Right lobe of liver (tissue), 6 donors: Measurements from ENCODE around the gene SLC8A1. TPM values are rescaled to one million over a fixed set of nuclear protein-coding genes. Genes with fewer than 3 reads are reported as not detected.

Experiments used
- ATAC-seq, 4 donors: fragments of 200-7000 bp; cut with Tn5 transposase; one replicate each; pipeline ENCODE4 v1.9.1; 2020; ENCODE audit warnings: mild to moderate bottlenecking in 4 of 4, moderate library complexity in 4 of 4
- DNase-seq, 3 donors: peaks; one replicate each; pipeline ENCODE4 v3.0.0-alpha.2; 2020
- H3K27ac ChIP-seq, 3 donors: fragments of 200-600 bp; one replicate each; pipeline ENCODE4 v1.8.0; 2022
- H3K27me3 ChIP-seq, 2 donors: fragments of 200-600 bp; one replicate each; pipeline ENCODE4 v1.8.0; 2022
- H3K36me3 ChIP-seq, 4 donors: fragments of 200-600 bp; sonication (generic) in 1 of 4; one replicate each; pipeline versions ENCODE4 v1.5.1 to v1.8.0; 2017 to 2022; ENCODE audit warnings: control low read depth in 1 of 4
- H3K4me1 ChIP-seq, 4 donors: fragments of 200-600 bp; sonication (generic) in 1 of 4; one replicate each; pipeline versions ENCODE4 v1.5.1 to v1.8.0; 2017 to 2022; ENCODE audit warnings: control low read depth in 1 of 4
- H3K4me3 ChIP-seq, 3 donors: fragments of 200-600 bp; one replicate each; pipeline ENCODE4 v1.8.0; 2022
- H3K9me3 ChIP-seq, 4 donors: fragments of 200-600 bp; sonication (generic) in 1 of 4; one replicate each; pipeline versions ENCODE4 v1.5.1 to v1.8.0; 2017 to 2022; ENCODE audit warnings: control low read depth in 1 of 4
- POLR2A ChIP-seq: fragments of 450-650 bp; IDR thresholded peaks from one replicate; pipeline ENCODE4 v1.6.1; 2017; ENCODE audit warnings: antibody characterized with exemption, mild to moderate bottlenecking
- WGBS: methylation state at CpG from one replicate; pipeline ENCODE4 v1.1.6; 2018; ENCODE audit warnings: low coverage, low lambda C conversion rate; ENCODE audit not compliant: insufficient coverage; ENCODE audit errors: missing lambda C conversion rate; 5-methylcytosine and 5-hydroxymethylcytosine counted together
- intact Hi-C, 2 donors: fragments of 100-400 bp; cut with DNase I; formaldehyde crosslinking; loops; one replicate each; pipeline versions ENCODE4 v1.11.2 to v1.14.1; 2022
- total RNA-seq, 6 experiments: library from RNA; depleted of rRNA in 2 of 6; stranded (reverse); fragments of >200 nt in 2 of 6; fragmentation: NEBNext Ultra II Directional in 3 of 6; extraction: Animal tissue kit (Norgen Biotek cat#: 25700) in 3 of 6; gene quantifications; one replicate each; pipeline versions ENCODE4 v1.1.0 to v1.2.4, GENCODE V29; 2016 to 2023
- TF ChIP-seq, protein P1 (sequence below), 4 donors: fragments of 200-600 bp in 3 of 4; fragments of 450-650 bp in 1 of 4; IDR thresholded peaks; one replicate each; pipeline versions ENCODE4 v1.5.1 to v1.8.0; 2016 to 2022; ENCODE audit warnings: antibody characterized with exemption in 4 of 4, mild to moderate bottlenecking in 2 of 4
- donor health status: DM: no; HTN: yes; CAD: no.
- donor health status: DM: no; HTN: no; CAD: no.
- donor health status: DM: no; HTN: no; CAD: no.
- donor health status: DM: no; HTN: yes; CAD: no.
- donor health status: DM: no; HTN: yes; CAD: no.

SLC8A1 gene
- total RNA-seq, 6 experiments from 2014 or later, result 3.3 to 12.1 (median 4.9) TPM

DNA sequence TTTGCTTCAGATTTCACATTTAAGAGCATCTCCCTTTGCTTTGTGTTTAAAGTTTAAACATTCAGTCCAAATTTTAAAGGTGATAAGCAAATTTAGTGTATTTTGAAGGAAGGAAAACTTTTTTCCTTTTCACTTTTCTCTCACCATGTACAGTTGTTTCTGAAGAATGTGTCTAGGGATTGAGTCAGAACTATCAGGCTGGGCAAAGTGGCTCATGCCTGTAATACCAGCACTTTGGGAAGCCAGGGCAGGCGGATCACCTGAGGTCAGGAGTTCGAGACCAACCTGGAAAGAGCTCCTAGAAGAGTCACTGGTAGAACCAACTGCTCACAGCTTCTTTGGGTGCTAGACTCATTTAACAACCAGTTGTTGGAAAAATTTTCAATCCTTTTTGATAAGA is 345.8 kb downstream of the SLC8A1 start:
- no peak for TF ChIP-seq POLR2A
- TF ChIP-seq, protein P1, sequence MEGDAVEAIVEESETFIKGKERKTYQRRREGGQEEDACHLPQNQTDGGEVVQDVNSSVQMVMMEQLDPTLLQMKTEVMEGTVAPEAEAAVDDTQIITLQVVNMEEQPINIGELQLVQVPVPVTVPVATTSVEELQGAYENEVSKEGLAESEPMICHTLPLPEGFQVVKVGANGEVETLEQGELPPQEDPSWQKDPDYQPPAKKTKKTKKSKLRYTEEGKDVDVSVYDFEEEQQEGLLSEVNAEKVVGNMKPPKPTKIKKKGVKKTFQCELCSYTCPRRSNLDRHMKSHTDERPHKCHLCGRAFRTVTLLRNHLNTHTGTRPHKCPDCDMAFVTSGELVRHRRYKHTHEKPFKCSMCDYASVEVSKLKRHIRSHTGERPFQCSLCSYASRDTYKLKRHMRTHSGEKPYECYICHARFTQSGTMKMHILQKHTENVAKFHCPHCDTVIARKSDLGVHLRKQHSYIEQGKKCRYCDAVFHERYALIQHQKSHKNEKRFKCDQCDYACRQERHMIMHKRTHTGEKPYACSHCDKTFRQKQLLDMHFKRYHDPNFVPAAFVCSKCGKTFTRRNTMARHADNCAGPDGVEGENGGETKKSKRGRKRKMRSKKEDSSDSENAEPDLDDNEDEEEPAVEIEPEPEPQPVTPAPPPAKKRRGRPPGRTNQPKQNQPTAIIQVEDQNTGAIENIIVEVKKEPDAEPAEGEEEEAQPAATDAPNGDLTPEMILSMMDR (IDR thresholded peaks at IDR 0.05), result no peak
- no peaks in the 10 kb centered on the region for H3K4me1 ChIP-seq
- no peak overlapping the region for H3K4me3 ChIP-seq
- H3K27ac ChIP-seq, result no peak overlapping the region
- WGBS, result 27% methylated on average over 2 of the region's 2 CpGs
- ATAC-seq (no peak), DNase-seq (no peak)
- no peaks in the 10 kb centered on the region for H3K9me3 ChIP-seq
- intact Hi-C loops, result no loop called here
- H3K36me3 ChIP-seq, result no peaks in the 10 kb centered on the region
- no peaks in the 10 kb centered on the region for H3K27me3 ChIP-seq

DNA sequence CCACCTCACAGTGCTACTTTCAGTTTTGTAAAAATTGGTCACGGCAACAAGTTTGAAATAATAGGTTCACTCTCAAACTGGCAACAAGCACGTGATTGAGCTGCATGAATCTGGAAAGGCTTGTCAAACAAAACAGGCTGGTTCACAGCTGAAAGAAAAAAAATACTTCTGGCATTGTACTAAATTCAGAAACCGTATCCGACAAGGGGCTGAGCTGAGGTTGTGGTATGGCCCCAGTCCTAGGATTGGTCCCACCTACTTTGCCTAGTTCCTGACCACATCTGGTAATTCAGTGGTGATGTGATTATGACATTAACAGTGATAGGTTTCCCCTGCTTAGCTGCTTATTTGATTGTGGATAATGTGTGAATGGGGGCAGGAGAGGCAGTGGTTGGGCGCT is 346.3 kb downstream of the SLC8A1 start:
- no peak overlapping the region for H3K4me3 ChIP-seq
- no peak for DNase-seq
- 54% methylated on average over 4 of the region's 5 CpGs for WGBS
- ATAC-seq, result no peak
- intact Hi-C loops, result no loop called here
- H3K27me3 ChIP-seq, result no peaks in the 10 kb centered on the region
- H3K36me3 ChIP-seq, result no peaks in the 10 kb centered on the region
- H3K9me3 ChIP-seq, result no peaks in the 10 kb centered on the region
- TF ChIP-seq, protein P1 (IDR thresholded peaks at IDR 0.05), result no peak
- no peak for TF ChIP-seq POLR2A
- no peak overlapping the region for H3K27ac ChIP-seq
- H3K4me1 ChIP-seq, result no peaks in the 10 kb centered on the region

DNA sequence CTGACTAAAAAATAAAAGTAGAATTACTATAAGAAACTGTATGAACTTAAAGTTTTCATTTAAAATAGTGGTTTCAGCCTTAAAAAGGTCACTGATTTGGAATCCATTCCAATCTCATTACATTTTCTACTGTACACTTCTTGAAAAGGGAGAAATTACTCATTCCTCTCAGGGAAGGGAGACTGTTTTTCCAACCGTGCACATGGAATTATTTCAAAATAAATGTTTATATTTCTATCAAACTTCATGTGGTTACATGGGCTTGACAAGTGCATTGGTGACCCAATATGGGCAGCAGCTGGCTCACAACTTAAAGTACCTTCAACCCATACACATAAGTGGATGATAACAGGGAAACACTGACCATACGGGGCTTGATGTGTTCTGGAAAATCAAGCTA is 348.3 kb downstream of the SLC8A1 start:
- ATAC-seq, result no peak
- H3K4me1 ChIP-seq, result no peaks in the 10 kb centered on the region

DNA sequence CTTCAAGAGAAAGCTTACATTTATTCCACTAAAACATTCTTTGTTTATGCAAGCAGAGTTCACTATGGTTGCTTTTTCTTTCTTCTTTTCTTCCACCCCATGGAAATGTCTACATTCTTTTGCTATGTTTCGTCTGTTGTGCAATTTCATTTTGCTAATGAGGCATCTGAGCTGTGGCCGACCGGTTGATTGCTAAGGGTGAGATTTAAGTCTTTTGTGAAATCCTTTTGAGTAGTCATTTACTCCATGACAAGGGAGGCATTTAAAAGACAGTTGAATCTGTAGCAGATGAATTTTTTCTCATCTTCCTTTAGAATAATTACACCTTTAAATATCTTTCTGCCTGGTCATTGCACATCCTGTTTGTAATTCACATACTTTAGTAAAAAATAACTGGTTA is 348.7 kb downstream of the SLC8A1 start:
- no peak for DNase-seq
- no peaks in the 10 kb centered on the region for H3K36me3 ChIP-seq
- no peaks in the 10 kb centered on the region for H3K27me3 ChIP-seq
- no peak overlapping the region for H3K27ac ChIP-seq
- WGBS, result 38% methylated on average over 3 of the region's 3 CpGs
- intact Hi-C loops, result no loop called here
- H3K4me1 ChIP-seq, result no peaks in the 10 kb centered on the region
- H3K9me3 ChIP-seq, result no peaks in the 10 kb centered on the region
- no peak overlapping the region for H3K4me3 ChIP-seq
- TF ChIP-seq, protein P1 (IDR thresholded peaks at IDR 0.05), result no peak
- ATAC-seq, result no peak

More for the DNA sequence above, 348.3 kb downstream of the SLC8A1 start:
- Histone ChIP-seq H3K36me3 (no peaks in the 10 kb centered on the region), H3K27ac (no peak overlapping the region), H3K4me3 (no peak overlapping the region), H3K9me3 (no peaks in the 10 kb centered on the region), H3K27me3 (no peaks in the 10 kb centered on the region)
- no peak for DNase-seq
- no peak for TF ChIP-seq POLR2A
- TF ChIP-seq, protein P1 (IDR thresholded peaks at IDR 0.05), result no peak
- WGBS, result 68% methylated on average over 2 of the region's 2 CpGs
- intact Hi-C loops, result no loop called here

DNA sequence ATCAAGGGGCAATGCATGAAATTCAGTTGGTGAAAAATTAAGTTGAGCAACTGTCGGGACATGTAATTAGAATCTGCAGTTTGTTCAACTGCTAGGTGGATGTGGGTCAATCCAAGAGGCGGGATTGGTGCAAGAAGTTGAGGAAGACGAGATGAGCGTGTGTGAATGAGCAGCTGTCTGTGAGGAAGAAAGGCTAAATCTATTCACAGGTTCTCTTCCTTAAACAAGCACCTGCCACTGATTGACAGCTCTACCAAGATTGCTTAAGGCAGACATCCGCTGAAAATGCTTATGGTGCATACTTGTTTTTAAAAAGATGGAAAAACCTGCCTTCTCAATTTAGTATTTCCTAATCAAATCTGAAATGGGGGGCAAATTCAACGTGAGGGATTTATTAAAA is 349.4 kb downstream of the SLC8A1 start:
- no peaks in the 10 kb centered on the region for H3K27me3 ChIP-seq
- DNase-seq (no peak), ATAC-seq (no peak)
- no peaks in the 10 kb centered on the region for H3K36me3 ChIP-seq
- H3K4me1 ChIP-seq, result no peaks in the 10 kb centered on the region
- H3K27ac ChIP-seq, result no peak overlapping the region
- whole genome bisulfite sequencing, result 40% methylated on average over 6 of the region's 6 CpGs
- TF ChIP-seq POLR2A, result no peak
- TF ChIP-seq, protein P1 (IDR thresholded peaks at IDR 0.05), result no peak
- no peak overlapping the region for H3K4me3 ChIP-seq
- intact Hi-C loops, result no loop called here
- H3K9me3 ChIP-seq, result no peaks in the 10 kb centered on the region
